ENCODE data around the gene SGSM2. TPM values are rescaled to one million over a fixed set of nuclear protein-coding genes. Genes with fewer than 3 reads are reported as not detected.

Gene SGSM2
- total RNA-seq, 1 donor from 2014 or later, result 28.2 TPM

GRCh38 chr17:2368359-2368758, 31.1 kb downstream of the SGSM2 start:
- H3K4me3 ChIP-seq (ENCODE audit: low read depth, low read length), result no peak overlapping the region
- TF ChIP-seq CTCF (conservative IDR thresholded peaks at IDR 0.05; ENCODE audit: low read depth, low read length), result no peak
- no peak for DNase-seq (ENCODE audit: low read depth)

- no peak overlapping the region for H3K4me3 ChIP-seq (ENCODE audit: low read depth, low read length)
- TF ChIP-seq CTCF (conservative IDR thresholded peaks at IDR 0.05; ENCODE audit: low read depth, low read length), result no peak
- no peak for DNase-seq (ENCODE audit: low read depth)
Observed at GRCh38 chr17:2369039-2369438, 31.7 kb downstream of the SGSM2 start.

- no peak for DNase-seq (ENCODE audit: low read depth)
- TF ChIP-seq CTCF (conservative IDR thresholded peaks at IDR 0.05; ENCODE audit: low read depth, low read length), result peak; percentile 5
- H3K4me3 ChIP-seq (ENCODE audit: low read depth, low read length), result no peak overlapping the region
Observed at GRCh38 chr17:2369551-2370210, 32.4 kb downstream of the SGSM2 start.

- TF ChIP-seq CTCF (conservative IDR thresholded peaks at IDR 0.05; ENCODE audit: low read depth, low read length), result no peak
- DNase-seq (ENCODE audit: low read depth), result no peak
Observed at GRCh38 chr17:2370211-2370589, 32.9 kb downstream of the SGSM2 start.

GRCh38 chr17:2371183-2372130, 34.2 kb downstream of the SGSM2 start:
- TF ChIP-seq CTCF (conservative IDR thresholded peaks at IDR 0.05; ENCODE audit: low read depth, low read length), result no peak
- no peak for DNase-seq (ENCODE audit: low read depth)
- no peak overlapping the region for H3K4me3 ChIP-seq (ENCODE audit: low read depth, low read length)

More at GRCh38 chr17:2370211-2370589, 32.9 kb downstream of the SGSM2 start:
- H3K4me3 ChIP-seq (ENCODE audit: low read depth, low read length), result no peak overlapping the region

GRCh38 chr17:2372180-2372579, 34.9 kb downstream of the SGSM2 start:
- no peak for TF ChIP-seq CTCF (conservative IDR thresholded peaks at IDR 0.05; ENCODE audit: low read depth, low read length)
- H3K4me3 ChIP-seq (ENCODE audit: low read depth, low read length), result no peak overlapping the region
- DNase-seq (ENCODE audit: low read depth), result no peak
